DND-41 (cell line): ENCODE measurements around the gene TMPRSS9.

Experiments
- ATAC-seq: fragments of 200-7000 bp; cut with Tn5 transposase; 3 replicates; pipeline ENCODE4 v1.9.1; 2021; ENCODE audit warnings: low read depth; ENCODE audit not compliant: insufficient read depth
- DNase-seq: peaks from one replicate; pipeline ENCODE4 v3.0.0-alpha.2; 2020
- H2AFZ ChIP-seq: 2 replicates; pipeline ENCODE4 v1.6.0; 2012; ENCODE audit warnings: low read depth, low read length
- H3K27ac ChIP-seq: 2 replicates; pipeline ENCODE4 v1.5.1; 2012; ENCODE audit warnings: low read length, inconsistent platforms
- H3K27me3 ChIP-seq: fragments of 200-600 bp; sonication (generic); 2 replicates; pipeline ENCODE4 v1.6.0; 2012; ENCODE audit warnings: low read length, mild to moderate bottlenecking, inconsistent platforms; ENCODE audit not compliant: insufficient read depth, poor library complexity
- H3K36me3 ChIP-seq: 2 replicates; pipeline ENCODE4 v1.5.1; 2012; ENCODE audit warnings: low read length, inconsistent platforms; ENCODE audit not compliant: insufficient read depth
- H3K4me1 ChIP-seq: 2 replicates; pipeline ENCODE4 v1.5.1; 2012; ENCODE audit warnings: mild to moderate bottlenecking, low read length; ENCODE audit not compliant: insufficient read depth
- H3K4me2 ChIP-seq: 2 replicates; pipeline ENCODE4 v1.6.0; 2012; ENCODE audit warnings: mild to moderate bottlenecking, moderate library complexity, low read length, inconsistent platforms; ENCODE audit not compliant: insufficient read depth
- H3K4me3 ChIP-seq, 2 experiments: fragments of 200-600 bp in 1 of 2; shearing (Covaris generic) in 1 of 2; 2 replicates each; pipeline ENCODE4 v1.5.1; 2012 to 2016; ENCODE audit warnings: inconsistent platforms in 2 of 2, low read length in 2 of 2, mild to moderate bottlenecking in 2 of 2, low read depth in 1 of 2, moderate library complexity in 1 of 2
- H3K79me2 ChIP-seq: 2 replicates; pipeline ENCODE4 v1.6.0; 2012; ENCODE audit warnings: low read length, inconsistent platforms; ENCODE audit not compliant: insufficient read depth
- H3K9ac ChIP-seq: 2 replicates; pipeline ENCODE4 v1.6.0; 2012; ENCODE audit warnings: low read depth, mild to moderate bottlenecking, inconsistent platforms, low read length, moderate library complexity
- H3K9me3 ChIP-seq: 2 replicates; pipeline ENCODE4 v1.5.1; 2012; ENCODE audit warnings: low read length, moderate library complexity, mild to moderate bottlenecking, inconsistent platforms; ENCODE audit not compliant: insufficient read depth, severe bottlenecking
- H4K20me1 ChIP-seq: 2 replicates; pipeline ENCODE4 v1.6.0; 2012; ENCODE audit warnings: low read length; ENCODE audit not compliant: insufficient read depth
- EZH2 ChIP-seq: IDR thresholded peaks from 3 replicates; pipeline ENCODE4 v1.6.1; 2012; ENCODE audit warnings: borderline replicate concordance, low read depth, mild to moderate bottlenecking, moderate library complexity, low read length, inconsistent platforms; ENCODE audit not compliant: severe bottlenecking
- TF ChIP-seq, protein P1 (sequence below): IDR thresholded peaks from 2 replicates; pipeline ENCODE4 v1.5.1; 2012; ENCODE audit warnings: borderline replicate concordance, low read length, moderate library complexity, mild to moderate bottlenecking; ENCODE audit not compliant: poor library complexity, severe bottlenecking; ENCODE audit errors: extremely low read depth

The TMPRSS9 gene

DNA sequence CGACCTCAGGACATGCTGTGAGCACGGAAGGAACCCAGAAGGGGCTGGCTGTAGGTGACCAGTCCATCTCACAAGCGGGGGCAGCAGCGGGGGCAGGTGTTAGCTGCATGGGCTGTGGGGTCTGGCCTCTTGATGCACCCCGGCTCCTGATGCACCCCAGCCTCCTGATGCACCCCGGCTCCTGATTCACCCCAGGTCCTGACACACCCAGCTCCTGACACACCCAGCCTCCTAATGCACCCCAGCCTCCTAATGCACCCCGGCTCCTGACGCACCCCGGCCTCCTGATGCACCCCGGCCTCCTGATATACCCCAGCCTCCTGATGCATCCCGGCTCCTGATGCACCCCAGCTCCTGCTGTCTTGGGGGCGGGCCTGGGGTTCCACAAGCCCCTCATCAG is 39.1 kb upstream of the TMPRSS9 start:
- no peak overlapping the region for H3K4me2 ChIP-seq

DNA sequence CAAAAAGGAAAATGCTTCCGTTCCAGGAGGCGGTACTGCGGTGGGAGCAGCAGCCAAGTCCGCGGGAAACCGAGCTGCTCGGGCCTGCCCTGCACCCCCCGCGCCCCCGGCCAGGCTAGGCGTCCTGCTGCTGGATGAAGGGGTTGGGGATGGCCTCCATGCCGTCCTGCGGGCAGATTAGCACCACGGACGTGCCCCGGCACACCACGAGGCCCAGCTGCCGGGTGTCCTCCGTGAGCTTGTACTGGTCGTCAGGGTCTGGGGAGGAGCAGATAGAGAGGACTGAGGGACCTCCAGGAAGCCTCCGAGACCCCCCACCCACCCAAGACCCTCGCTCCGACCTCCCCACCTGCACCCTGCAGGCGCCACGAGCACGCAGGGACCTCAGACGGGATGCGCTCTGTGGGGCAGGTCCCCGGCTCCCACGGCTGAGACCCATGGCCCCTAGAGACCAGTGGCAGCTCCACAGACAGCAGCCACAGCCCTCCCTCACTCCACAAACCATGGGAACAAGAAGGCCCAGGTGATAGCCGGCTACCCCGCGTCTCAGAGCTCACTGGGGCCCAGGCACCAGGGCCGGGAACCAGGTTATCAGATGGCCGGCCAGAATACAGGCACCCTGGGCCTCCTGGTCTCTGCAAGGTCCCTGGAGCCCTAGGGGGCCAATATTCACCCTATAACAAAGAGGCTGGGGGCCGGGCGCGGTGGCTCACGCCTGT is 38.3 kb upstream of the TMPRSS9 start:
- TF ChIP-seq EZH2: no peak
- TF ChIP-seq, protein P1, sequence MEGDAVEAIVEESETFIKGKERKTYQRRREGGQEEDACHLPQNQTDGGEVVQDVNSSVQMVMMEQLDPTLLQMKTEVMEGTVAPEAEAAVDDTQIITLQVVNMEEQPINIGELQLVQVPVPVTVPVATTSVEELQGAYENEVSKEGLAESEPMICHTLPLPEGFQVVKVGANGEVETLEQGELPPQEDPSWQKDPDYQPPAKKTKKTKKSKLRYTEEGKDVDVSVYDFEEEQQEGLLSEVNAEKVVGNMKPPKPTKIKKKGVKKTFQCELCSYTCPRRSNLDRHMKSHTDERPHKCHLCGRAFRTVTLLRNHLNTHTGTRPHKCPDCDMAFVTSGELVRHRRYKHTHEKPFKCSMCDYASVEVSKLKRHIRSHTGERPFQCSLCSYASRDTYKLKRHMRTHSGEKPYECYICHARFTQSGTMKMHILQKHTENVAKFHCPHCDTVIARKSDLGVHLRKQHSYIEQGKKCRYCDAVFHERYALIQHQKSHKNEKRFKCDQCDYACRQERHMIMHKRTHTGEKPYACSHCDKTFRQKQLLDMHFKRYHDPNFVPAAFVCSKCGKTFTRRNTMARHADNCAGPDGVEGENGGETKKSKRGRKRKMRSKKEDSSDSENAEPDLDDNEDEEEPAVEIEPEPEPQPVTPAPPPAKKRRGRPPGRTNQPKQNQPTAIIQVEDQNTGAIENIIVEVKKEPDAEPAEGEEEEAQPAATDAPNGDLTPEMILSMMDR: no peak
- Histone ChIP-seq H3K27me3 (no peaks in the 10 kb centered on the region), H3K79me2 (peaks cover 26% of the 10 kb centered on the region), H3K4me3 (no peak overlapping the region), H3K9ac (no peak overlapping the region), H3K4me1 (peaks cover 10% of the 10 kb centered on the region), H3K27ac (no peak overlapping the region), H2AFZ (no peak overlapping the region), H4K20me1 (peaks cover 33% of the 10 kb centered on the region), H3K36me3 (peaks cover 43% of the 10 kb centered on the region), H3K9me3 (no peaks in the 10 kb centered on the region), H3K4me2 (no peak overlapping the region)
- ATAC-seq (no peak), DNase-seq (no peak)

More for the DNA sequence above, 39.1 kb upstream of the TMPRSS9 start:
- no peak overlapping the region for H3K4me3 ChIP-seq
- no peak overlapping the region for H3K9ac ChIP-seq
- H3K27ac ChIP-seq: no peak overlapping the region
- no peaks in the 10 kb centered on the region for H3K27me3 ChIP-seq
- H3K9me3 ChIP-seq: no peaks in the 10 kb centered on the region
- peaks cover 35% of the 10 kb centered on the region for H3K36me3 ChIP-seq
- no peak overlapping the region for H2AFZ ChIP-seq
- ATAC-seq (no peak), DNase-seq (no peak)
- peaks cover 18% of the 10 kb centered on the region for H3K79me2 ChIP-seq
- H3K4me1 ChIP-seq: peaks cover 2% of the 10 kb centered on the region
- TF ChIP-seq EZH2: no peak
- TF ChIP-seq, protein P1: no peak
- peaks cover 27% of the 10 kb centered on the region for H4K20me1 ChIP-seq

DNA sequence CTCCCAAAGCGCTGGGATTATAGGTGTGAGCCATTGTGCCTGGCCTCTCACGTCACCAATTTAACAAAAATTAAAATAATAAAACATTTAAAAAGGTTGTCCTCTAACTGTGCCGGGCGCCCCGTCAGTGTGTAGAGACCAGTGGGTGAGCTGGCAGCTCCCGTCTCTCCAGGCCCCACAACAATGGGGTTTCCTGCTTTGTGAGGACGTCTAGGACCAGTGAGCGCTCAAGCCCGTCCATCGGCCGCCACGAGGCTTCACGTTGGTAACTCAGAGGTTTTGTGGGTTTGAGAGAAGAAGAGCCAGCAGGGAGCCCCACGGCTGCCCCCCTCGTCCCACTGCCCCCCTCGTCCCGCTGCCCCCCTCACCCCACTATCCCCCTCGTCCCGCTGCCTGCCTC is 36.4 kb upstream of the TMPRSS9 start:
- Histone ChIP-seq H3K4me2 (no peak overlapping the region), H3K36me3 (peaks cover 48% of the 10 kb centered on the region), H3K4me1 (peaks cover 21% of the 10 kb centered on the region), H2AFZ (no peak overlapping the region), H4K20me1 (peaks cover 36% of the 10 kb centered on the region), H3K27ac (no peak overlapping the region), H3K4me3 (no peak overlapping the region), H3K9ac (no peak overlapping the region), H3K27me3 (no peaks in the 10 kb centered on the region), H3K79me2 (peaks cover 45% of the 10 kb centered on the region), H3K9me3 (no peaks in the 10 kb centered on the region)
- DNase-seq (no peak), ATAC-seq (no peak)
- TF ChIP-seq, protein P1: no peak
- no peak for TF ChIP-seq EZH2
